Astrocyte of the cerebellum (primary cell): Measurements from ENCODE around the gene MTHFD2.

Source experiments
- DNase-seq: peaks from one replicate; pipeline ENCODE4 v3.0.0-alpha.2; 2011; ENCODE audit warnings: low read depth
- H3K4me3 ChIP-seq: 2 replicates; pipeline ENCODE4 v1.5.1; 2011; ENCODE audit warnings: mild to moderate bottlenecking, low read depth, low read length, moderate library complexity
- in situ Hi-C: cut with HindIII; loops from 2 replicates; pipeline ENCODE4 v1.10.0; 2017; ENCODE audit warnings: low sequenced_read_pairs
- TF ChIP-seq, protein P1 (sequence below): IDR thresholded peaks from 2 replicates; pipeline ENCODE4 v1.5.1; 2012; ENCODE audit warnings: low read length, low read depth, moderate library complexity, mild to moderate bottlenecking; ENCODE audit errors: missing control alignments

Gene MTHFD2

DNA sequence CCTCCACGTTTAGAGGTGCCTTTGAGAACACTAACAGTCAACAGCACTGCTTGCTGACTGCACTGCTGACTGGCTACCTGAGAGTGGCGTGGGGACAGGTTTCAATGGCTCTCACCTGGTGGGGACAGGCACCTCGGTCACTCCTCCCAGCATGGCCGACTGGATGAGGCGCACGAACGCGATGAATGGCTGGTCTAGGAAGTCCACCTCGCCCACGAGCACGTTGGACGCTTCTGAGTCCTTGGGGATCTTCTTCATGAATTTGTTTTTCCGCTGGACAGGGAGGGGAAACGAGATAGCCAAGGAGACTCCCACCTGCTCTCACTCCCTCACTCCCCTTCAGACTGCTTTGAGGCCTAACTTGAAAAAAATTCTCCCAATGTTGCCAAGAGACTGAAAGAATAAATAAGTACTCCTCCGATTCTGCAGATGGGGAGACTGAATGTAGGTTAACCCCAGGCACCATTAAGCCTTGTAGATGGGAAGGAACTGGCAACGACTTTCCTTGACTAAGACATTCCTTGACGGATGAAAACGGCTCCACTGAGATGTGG, 57.3 kb downstream of the MTHFD2 start:
- in situ Hi-C loops, result no loop called here
- TF ChIP-seq, protein P1, sequence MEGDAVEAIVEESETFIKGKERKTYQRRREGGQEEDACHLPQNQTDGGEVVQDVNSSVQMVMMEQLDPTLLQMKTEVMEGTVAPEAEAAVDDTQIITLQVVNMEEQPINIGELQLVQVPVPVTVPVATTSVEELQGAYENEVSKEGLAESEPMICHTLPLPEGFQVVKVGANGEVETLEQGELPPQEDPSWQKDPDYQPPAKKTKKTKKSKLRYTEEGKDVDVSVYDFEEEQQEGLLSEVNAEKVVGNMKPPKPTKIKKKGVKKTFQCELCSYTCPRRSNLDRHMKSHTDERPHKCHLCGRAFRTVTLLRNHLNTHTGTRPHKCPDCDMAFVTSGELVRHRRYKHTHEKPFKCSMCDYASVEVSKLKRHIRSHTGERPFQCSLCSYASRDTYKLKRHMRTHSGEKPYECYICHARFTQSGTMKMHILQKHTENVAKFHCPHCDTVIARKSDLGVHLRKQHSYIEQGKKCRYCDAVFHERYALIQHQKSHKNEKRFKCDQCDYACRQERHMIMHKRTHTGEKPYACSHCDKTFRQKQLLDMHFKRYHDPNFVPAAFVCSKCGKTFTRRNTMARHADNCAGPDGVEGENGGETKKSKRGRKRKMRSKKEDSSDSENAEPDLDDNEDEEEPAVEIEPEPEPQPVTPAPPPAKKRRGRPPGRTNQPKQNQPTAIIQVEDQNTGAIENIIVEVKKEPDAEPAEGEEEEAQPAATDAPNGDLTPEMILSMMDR, result no peak
- no peak overlapping the region for H3K4me3 ChIP-seq
- no peak for DNase-seq

DNA sequence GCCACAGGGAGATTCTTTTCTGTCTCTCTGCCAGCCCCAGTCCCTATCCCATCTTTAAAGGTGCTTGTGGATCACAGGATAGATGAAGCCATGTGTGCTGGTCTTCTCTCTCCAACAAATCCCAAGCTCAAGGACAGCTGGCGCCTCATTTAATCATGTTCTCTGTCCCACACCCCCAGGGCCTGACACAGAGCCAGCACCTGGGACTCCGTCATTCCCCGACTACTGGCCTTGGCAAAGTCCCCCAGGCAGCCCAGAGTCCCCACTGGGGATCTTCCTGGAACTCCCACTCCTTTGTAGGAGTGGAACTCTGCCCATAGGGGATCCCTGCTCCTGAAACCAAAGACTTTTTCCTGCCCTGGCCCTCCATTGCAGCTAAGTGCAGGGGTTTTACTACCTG, 60.8 kb downstream of the MTHFD2 start:
- in situ Hi-C loops, result no loop called here
- TF ChIP-seq, protein P1, result no peak
- no peak overlapping the region for H3K4me3 ChIP-seq
- no peak for DNase-seq

DNA sequence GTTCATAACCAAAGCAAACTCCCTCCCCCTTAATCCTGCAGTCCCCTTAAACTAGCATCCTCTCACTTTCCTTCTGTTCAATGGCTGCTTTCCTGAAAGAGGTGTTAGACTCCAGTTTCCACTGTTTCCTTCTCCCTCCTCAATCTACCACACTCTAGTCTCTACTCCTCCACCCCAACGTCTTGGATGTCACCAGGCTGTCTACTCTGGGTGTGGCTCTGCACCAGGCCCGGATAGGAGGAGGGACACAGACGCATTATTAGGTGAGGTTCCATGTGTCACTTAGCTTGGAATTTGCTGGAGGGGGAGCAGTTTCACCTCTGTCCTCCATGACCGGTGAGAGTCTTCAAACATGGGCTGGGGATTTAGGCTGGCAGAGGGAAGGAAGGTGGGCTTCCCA, 61.3 kb downstream of the MTHFD2 start:
- no peak overlapping the region for H3K4me3 ChIP-seq
- DNase-seq, result no peak
- in situ Hi-C loops, result no loop called here
- TF ChIP-seq, protein P1, result no peak

DNA sequence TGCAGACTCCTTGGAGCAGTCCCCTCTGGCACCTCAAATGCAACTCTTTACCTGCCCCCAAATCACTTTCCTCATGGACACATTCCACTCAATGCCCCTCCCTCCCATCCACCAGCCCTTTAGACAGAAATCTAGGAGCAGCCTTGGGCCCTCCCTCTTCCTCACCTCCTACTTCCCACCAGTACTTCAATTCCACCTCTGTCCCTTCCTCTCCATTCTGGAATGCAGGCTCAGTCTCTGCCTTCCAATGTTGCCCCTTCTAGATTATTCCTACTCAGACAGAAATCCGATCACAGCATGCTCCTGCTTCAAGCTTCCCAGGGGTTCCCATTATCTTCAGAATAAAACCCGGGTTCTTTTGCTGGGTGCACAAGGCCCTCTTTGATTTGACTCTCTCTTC, 62.1 kb downstream of the MTHFD2 start:
- no peak overlapping the region for H3K4me3 ChIP-seq
- in situ Hi-C loops, result no loop called here
- no peak for DNase-seq
- TF ChIP-seq, protein P1, result no peak

DNA sequence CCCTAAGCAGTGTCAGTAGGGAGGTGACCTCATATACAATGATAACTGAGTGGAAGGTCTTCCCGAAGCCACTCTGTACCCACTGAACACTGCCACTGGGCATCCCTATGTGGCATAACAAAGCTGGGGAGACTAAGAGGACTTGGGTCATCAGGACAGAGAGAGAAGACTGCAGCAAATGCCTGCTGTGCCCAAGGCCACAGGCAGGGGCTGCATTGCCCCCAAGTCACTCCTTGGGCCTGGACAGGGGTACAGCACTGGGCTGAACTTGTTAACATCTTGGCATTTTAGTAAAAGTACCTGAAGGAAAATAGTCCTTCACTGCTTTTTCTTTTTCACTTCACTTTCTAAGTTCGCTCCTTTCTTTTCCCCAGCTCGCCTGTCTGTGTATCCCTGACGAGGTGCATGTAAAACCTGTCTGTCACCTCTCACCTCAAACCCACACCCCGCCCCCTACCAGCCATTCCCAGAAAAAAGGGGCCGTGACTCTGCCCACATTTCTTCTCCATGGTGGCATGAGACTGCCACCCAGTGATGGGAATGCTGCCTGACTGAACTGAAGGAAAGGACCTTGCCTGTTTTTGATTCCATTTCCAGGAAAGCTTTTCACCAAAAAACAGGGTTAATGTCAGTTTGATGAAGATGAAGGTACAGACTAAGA, 62.9 kb downstream of the MTHFD2 start:
- TF ChIP-seq, protein P1, result peak; percentile 47
- H3K4me3 ChIP-seq, result no peak overlapping the region

DNA sequence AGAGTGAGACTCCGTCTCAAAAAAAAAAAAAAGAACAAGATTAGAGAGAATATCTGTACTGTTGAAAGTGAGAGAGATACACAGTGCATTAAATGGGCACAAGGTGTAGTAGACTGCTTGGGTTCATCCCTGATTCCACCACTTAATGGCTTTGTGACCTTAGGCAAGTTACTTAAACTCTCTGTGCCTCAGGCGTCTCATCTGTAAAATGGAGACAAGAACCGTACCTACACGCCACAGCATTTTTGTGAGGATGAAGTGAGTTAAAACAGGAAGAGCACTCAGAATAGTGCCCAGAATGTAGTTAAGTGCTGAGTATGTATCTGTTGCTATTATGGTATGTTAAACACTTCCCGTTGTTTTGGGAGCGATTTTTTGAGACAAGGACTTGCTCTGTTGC, 64.3 kb downstream of the MTHFD2 start:
- H3K4me3 ChIP-seq, result no peak overlapping the region
- in situ Hi-C loops, result no loop called here
- TF ChIP-seq, protein P1, result no peak
- DNase-seq, result no peak

More for the DNA sequence above, 62.9 kb downstream of the MTHFD2 start:
- in situ Hi-C loops, result no loop called here
- no peak for DNase-seq

DNA sequence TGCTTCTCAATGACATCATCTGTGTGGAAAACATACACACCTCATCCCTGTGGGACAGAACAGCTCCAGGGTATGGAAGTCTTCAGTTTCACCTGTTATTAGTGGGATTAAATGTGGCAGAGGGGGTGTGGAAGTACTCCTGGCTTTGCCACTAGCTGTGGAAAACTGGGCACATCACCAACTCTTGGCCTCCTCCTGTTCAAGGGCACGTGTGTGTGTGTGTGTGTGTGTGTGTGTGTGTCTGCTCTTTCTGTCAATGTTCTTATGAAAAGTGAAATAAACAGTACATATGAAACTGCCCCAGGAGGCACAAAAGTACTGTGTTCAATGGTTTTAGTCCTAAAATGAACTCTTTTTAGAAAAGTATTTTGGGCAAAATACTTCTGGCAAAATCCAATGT, 65.9 kb downstream of the MTHFD2 start:
- TF ChIP-seq, protein P1, result no peak
- H3K4me3 ChIP-seq, result no peak overlapping the region
- DNase-seq, result no peak
- in situ Hi-C loops, result no loop called here
